ENCODE data around the gene ERC1.

- TF ChIP-seq EZH2 (optimal IDR thresholded peaks at IDR 0.05; ENCODE audit: low read depth, low read length) (no peak), CTCF (IDR thresholded peaks at IDR 0.05; ENCODE audit: low read length) (no peak)
Observed at GRCh38 chr12:1212526-1212925, 221.5 kb downstream of the ERC1 start.

Measured in MM.1S (cell line).